Stimulated activated CD4-positive, alpha-beta T cell treated with anti-CD3 and anti-CD28 coated beads, TNF-alpha, amount 100 ng/mL, for 24 hours (primary cell): ENCODE results near the gene JAGN1.
"Not testable (repeated sequence)": the region's sequence is repeated elsewhere in the genome, so short reads cannot be mapped to it uniquely, and the experiment has no call there.

Experiments
- DNase-seq, 3 experiments: peaks; one replicate each; pipeline ENCODE4 v3.0.0-alpha.2; 2020; ENCODE audit warnings: low read depth in 3 of 3

Gene JAGN1

DNA sequence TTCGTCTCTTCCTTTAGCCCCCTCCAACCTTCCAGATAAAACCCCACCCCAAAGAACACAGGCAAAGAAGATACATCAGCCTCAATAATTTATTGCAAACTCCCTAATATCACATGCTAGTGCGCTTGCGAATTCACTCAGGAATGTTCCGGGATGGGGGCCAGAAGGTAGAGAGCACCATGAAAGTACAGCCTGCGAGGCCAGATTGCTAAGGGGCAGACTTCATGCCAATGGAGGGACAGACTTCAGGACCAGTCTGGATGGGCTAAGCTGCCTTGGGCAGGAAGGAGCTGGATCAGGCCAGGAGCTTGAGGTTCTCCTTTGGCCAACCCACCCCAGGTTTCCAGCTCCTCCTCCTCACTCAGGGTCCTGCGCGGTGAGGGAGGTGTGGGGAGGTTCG lies 23.8 kb upstream of the JAGN1 start:
- no peak for DNase-seq

DNA sequence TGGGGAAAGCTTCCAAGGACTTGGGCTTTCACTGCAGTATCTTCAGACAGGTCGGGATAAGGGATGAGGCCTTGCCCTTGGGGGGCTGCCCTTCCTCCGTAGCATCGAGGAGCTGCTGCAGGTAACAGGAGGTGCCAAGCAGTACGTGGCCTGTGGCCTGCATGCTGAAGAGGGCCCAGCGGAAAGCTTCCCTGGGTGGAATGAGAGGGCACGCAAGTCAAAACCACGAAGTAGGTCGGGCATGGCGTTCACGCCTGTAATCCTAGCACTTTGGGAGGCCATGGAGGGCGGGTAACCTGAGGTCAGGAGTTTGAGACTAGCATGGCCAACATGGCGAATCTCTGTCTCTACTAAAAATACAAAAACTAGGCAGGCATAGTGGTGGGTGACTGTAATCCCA lies 23.3 kb upstream of the JAGN1 start:
- DNase-seq, result no peak

DNA sequence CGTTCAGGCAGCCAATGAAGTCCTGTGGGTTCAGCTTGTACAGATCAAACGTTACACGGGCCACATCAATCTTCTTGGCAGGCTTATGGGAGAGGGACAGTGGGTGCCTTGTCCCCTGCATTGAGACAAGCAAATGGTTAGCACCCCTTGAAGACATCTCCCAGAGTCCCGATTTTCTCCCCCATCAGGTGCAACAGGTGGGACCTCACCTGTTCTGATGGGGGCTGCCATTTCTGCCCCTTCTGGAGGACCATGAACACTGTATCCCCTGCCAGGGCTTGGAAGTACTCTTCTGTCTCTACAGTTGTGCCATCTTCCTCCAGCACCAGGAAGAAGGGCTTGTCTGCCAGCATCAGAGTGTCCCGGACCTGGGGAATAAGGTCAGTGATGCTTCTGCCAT lies 20.5 kb upstream of the JAGN1 start:
- no peak for DNase-seq

DNA sequence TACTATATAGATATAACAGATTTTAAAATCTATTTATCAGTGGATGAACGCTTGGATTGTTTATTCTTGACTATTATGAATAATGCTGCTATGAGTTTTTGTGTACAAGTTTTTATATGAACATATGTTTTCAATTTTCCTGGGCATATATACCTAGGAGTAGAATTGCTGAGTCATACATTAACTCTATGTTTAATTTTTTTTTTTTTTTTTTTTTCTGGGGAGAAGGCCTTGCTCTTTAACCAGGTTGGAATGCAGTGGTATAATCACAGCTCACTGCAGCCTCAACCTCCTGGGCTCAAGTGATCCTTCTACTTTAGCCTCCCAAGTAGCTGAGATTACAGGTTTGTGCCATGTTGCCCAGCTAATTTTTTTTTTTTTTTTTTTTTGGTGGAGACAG lies 19.4 kb upstream of the JAGN1 start:
- no peak for DNase-seq

DNA sequence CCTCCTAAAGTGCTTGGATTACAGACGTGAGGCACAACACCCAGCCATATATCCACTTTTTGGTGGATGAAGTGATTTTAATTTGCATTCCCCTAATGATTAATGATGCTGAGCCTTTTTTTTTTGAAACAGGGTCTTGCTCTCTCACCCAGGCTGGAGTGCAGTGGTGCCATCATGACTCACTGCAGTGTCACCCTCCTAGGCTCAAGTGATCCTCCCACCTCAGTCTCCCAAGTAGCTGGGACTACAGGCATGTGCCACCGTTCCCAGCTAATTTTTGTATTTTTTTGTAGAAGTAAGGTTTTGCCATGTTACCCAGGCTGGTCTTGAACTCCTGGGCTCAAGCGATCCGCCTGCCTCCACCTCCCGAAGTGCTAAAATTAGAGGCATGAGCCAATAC lies 18.3 kb upstream of the JAGN1 start:
- not testable (repeated sequence) for DNase-seq

DNA sequence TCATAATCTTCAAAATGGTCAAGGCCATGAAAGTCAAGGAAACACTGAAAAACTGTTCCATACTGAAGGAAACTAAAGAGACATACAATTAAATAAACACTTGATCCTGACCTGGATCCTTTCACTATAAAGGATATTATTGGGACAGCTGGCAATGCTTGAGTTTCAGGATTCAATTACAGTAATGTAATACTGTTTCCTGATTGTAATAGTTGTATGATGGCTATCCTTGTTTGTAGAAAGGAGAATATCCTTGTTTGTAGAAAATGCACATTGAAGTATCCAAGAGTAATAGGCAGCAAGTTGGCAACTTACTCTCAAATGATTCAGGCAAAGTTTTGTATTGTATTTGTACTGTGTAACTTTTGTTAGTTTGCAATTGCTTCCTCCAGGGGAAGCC lies 15.0 kb upstream of the JAGN1 start:
- DNase-seq, result no peak

DNA sequence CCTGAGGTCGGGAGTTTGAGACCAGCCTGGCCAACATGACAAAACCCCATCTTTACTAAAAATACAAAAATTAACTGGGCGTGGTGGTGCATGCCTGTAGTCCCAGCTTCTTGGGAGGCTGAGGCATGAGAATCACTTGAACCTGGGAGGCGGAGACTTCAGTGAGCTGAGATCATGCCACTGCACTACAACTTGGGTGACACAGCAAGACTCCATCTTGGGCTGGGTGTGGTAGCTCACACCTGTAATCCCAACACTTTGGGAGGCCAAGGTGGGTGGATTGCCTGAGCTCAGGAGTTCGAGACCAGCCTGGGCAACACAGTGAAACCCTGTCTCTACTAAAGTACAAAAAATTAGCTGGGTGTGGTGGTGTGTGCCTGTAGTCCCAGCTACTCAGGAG lies 14.2 kb upstream of the JAGN1 start:
- DNase-seq, result not testable (repeated sequence)

DNA sequence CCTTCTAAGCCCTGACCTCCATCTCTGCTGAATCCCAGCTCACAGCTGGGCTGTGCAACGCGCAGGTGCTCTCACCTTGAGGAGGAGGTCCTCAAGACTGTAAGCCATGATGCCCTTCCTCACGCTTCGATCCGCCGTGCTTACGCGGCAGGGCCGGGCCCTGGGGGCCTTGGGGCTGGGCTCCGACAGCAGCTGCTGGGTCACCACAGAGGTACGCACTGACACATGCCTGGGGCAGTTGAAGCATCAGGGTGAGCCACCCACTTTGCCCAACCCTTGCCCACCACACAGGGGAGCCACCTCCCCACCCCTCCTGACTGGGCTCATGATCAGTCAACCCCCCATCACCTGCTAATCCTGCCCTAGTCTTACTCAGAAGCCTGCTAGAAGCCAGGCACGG lies 13.4 kb upstream of the JAGN1 start:
- no peak for DNase-seq

DNA sequence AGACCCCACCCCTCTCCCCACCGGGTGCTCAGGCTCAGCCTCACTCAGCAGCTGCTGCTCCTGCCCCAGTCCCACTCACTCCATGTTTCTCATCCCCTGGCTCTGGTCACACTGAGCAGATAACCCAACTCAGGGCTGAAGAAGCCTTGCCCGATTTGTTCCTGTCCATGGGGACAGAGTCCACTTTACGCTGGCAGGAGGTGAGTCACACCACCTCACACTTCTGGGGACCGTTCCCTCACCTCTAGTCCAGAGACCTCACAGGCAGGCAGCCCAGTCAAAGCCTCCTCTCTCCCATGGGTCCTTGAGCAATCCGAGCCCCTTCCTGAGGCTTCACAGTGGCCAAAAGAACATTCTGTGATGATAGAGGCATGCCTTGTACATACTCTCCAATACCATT lies 11.7 kb upstream of the JAGN1 start:
- no peak for DNase-seq

DNA sequence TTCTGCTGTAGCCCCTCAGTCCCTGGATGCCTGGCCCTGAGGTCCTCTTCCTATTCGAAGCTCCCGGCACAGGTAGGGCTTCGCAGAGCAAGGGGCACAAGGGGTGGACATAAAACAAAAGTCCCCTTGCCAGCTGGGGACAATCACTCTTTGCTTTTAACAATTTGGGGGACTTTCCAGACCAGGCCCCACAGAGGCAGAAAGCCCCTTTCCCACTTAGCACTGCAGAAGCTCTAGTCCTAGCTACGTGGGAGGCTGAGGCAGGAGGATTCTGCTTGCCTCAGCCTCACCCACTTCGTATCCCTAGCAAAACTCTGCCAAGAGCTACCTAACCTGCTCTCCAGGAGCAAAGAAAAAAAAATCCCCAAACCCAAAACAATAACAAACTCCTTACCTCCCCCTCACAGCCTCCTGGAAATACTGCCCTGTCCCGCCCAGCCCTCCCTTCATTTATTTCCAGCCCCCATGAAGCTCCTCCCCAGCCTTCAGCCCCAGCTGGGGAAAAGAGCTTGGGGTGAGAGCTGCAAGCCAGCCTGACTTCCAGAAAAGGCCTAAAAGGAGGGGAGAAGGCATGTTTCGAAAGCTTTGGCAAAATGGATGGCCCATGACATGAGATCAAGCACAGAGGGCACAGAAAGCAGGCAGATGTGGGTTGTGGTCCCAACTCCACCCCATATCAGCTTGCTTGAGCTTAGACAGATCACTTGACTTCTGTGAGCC lies 10.4 kb upstream of the JAGN1 start, which contains the start of gene CIDEC:
Gene CIDEC, minus strand, starts transcription at position 424 of the 720 bp plus-strand sequence. CDS start 1,767 bp downstream, outside the sequence.
- DNase-seq, result no peak

DNA sequence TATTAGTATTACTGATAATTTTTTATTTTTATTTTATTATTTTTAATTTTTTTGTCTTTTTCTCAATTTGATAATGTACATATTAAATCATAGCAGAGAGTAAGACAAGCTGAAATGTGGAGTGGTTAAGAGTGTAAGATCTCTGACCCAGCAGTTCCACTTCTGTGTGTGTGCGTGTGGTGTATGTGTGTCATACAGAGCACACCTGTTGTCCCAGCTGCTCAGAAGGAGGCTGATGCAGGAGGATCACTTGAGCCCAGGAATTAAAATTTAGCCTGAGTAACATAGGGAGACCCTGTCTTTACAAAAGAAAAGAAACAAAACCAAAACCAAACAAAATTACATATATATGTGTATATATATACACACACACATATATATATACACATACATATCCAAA lies 9.0 kb upstream of the JAGN1 start:
- no peak for DNase-seq

DNA sequence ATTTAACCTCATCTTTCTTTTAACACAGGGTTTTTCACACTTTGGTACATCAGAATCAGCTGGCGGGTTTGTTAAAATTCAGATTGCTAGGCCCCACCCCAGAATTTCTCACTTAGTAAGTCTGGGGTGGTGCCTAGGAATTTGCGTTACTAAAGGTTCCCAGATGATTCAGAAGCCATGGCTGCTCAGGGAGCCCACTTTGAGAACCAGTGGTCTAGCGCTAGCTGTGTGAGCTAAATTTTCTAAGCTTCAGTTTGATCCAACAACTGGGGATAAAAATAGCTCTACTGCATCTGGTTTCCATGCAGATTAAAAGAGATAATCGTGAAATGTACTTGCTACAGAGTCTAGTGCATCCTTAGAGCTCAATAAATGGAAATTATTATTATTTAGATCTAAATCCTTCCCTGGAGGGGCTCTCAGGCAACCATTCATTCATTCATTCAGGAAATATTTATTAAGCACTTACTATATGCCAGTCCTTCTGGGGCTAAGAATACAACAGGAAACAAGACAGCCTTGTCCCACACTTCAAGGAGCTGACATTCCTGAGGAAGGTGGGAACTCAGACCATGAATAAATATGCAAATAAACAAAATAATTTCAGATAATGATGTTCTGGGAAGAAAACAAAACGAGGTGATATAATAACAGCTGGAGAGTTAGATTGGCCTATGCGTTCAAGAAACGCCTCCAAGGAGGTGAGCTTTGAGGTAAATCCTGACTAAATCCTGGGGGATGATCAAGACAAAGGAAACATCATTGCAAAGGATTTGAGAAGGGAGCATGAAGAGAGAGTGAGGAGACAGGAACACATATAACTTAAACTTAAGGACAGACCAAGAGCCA lies 6.5 kb upstream of the JAGN1 start:
- DNase-seq, result no peak

DNA sequence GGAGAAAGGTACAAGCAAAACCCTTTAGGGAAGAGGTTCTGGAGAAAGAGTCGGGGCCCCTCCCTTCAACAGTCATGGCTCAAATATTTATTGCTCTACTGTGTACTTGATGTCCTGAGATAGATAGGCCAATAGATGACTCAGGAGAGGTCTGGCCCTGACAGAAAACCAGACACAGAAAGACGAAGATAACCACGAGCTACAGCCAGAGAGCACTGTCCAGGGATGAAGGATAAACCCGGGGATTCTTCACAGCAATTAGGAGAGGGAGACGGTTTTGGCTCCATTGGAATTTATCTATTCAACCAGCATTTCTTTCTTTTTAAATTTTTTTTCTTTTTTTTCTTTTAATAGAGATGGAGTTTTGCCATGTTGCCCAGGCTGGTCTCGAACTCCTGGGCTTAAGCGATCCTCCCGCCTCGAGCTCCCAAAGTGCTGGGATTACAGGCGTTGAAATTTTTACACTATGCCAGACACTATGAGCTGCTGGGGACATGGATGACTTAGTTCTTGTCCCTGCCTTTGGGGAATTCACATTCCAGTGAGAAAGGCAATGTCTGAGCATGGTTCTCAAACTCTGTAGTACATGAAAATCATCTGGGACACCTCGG lies 5.8 kb upstream of the JAGN1 start:
- no peak for DNase-seq

DNA sequence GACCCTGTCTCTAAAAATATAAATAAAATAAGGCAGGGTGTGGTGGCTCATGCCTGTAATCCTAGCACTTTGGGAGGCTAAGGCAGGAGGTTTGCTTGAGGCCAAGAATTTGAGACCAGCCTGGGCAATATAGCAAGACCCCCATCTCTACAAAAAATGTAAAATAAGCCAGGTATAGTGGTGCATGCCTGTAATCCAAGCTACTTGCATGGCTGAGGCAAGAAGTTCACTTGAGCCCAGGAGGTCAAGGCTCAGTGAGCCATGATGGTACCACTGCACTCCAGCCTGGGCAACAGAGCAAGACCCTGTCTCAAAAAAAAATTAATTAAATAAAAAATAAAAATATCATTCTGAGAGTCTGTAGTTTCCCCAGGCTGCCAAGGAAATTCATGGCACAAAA lies 4.1 kb upstream of the JAGN1 start:
- DNase-seq, result no peak

DNA sequence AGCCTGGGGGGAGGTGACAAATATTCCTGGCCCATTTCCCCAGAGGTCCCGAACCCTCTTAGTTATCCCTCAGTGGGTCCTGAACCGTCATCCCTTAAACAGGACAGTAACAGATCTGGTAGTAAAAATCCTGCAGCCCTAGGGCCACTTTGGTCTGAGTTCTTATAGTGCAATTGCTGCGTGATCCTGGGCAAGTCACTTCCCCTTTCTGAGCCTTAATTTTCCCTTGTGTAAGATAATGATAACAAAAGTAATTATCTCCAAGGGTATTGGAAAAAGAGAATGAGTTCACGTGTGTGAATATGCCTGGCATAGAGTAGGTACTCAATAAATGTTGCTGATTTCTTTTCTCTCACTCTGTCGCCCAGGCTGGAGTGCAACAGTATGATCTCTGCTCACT lies 2.9 kb upstream of the JAGN1 start:
- no peak for DNase-seq

DNA sequence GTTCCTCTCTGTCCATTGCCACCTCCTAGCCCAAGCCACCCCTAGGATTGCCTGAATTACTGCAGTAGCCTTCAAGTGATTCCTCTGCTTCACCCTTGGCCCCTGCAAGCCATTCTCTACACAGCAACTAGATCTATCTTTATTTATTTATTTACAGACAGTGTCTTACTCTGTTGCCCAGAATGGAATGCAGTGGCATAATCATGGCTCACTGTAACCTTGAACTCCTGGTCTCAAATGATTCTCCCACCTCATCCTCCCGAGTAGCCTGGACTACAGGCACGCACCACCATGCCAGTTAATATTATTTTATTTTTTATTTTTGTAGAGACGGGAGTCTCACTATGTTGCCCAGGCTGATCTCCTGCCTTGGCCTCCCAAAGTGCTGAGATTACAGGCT lies 1.9 kb upstream of the JAGN1 start:
- no peak for DNase-seq

DNA sequence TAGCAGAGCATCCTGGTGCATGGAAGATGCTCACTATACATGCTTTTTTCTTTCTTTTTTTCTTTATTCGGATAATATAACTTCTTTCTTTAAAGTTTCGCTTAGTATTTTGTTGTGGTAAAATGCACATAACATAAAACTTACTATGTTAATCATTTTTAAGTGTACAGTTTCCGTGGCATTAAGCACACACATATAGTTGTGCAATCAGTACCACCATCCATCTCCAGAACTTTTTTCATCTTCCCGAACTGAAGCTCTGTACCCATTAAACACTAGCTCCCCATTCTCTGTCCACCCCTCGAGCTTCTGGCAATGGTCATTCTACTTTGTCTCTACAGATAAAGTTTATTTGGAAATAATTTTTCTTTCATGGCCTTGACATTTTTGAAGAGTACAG lies 1.0 kb upstream of the JAGN1 start:
- no peak for DNase-seq

DNA sequence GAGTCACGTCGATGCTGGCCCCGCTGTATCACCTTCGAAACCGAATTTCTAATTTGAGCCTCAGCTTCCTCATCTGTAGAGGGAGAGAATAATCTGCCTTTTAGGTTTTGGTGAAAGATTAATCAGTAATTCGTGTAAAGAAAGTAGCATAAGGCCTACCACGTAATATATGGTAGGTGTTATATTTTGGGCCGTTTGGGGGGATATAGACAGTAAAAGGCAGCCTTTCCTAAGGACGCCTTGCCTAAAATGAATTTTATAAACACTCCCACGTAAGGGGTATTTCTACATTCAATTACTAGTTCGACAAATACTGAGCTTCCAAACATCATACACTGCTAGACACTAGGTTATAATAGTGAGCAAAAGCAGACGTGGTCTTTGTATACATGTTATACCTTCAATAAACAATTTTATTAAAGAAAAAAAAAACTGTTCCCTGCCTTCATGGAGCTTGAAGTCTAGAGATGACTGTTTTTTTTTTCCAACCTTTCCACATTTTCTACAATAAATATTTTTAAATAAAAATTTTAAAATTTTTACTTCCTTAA lies 737 bp downstream of the JAGN1 start:
- no peak for DNase-seq

DNA sequence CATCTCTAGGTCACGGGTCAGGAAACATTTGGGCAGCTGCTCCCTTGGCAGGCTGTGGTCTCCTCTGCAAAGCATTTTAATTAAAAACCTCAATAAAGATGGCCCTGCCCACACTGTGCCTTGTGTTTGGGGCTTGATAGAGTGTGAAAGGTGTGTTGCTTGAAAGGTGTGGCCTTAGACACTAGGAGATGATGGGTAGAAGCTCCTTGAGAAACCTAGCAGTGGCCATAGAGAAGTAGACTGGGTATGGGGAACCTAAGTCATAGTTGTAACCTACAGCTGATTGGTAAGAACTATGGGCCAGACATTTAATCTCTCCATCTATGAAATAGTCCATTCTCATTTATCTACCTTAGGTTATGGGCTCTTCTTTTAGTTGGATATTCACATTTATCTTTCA lies 3.3 kb downstream of the JAGN1 start:
- DNase-seq, result no peak

DNA sequence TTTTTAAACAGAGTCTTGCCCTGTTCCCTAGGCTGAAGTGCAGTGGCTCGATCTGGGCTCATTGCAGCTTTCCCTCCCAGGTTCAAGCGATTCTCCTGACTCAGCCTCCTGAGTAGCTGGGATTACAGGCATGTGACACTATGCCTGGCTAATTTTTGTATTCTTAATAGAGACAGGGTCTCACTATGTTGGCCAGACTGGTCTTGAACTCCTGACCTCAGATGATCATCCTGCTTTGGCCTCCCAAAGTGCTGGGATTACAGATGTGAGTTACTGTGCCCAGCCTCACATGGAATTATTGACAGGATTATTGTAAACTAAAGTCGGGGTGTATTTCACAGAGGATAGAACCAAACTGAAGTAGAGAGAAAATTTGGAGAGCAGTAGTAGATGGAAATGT lies 5.3 kb downstream of the JAGN1 start:
- not testable (repeated sequence) for DNase-seq

DNA sequence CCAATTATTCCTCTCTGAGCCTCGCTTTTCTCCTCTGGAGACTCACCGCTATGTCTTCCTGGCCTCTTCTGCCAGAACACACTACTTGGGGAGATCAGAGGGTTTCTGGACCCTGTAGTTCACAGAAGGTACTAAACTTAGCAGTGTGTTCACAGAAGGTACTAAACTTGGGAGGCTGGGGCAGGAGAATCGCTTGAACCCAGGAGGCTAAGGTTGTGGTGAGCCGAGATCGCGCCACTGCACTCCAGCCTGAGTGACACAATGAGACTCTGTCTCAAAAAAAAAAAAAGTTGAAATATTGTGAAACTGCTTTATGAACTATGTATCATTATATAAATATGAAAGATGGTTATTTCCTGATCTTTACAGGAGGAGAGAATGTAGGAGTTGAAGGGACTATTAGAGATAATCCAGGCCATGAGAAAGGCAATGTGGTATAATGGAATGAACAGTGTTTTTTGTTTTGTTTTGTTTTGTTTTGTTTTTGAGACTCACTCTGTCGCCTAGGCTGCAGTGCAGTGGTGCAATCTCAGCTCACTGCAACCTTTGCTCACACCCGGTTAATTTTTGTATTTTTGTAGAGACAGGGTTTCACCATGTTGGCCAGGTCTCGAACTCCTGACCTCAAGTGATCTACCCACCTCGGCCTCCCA lies 6.5 kb downstream of the JAGN1 start:
- DNase-seq, result not testable (repeated sequence)
